ENCODE results near the gene PHF2. TPM values are rescaled to one million over a fixed set of nuclear protein-coding genes. Genes with fewer than 3 reads are reported as not detected.

Gene PHF2
- total RNA-seq, 1 experiment from 2014 or later: 17.4 TPM

- H3K14ac ChIP-seq (ENCODE audit: insufficient read depth, low read length): no peak overlapping the region
- no peaks in the 10 kb centered on the region for H3K79me2 ChIP-seq (ENCODE audit: insufficient read depth, low read length)
- H2BK20ac ChIP-seq (ENCODE audit: low read depth, low read length, poor library complexity, severe bottlenecking): no peak overlapping the region
- no peak overlapping the region for H3K4ac ChIP-seq (ENCODE audit: low read depth, low read length)
- TF ChIP-seq, protein P1, sequence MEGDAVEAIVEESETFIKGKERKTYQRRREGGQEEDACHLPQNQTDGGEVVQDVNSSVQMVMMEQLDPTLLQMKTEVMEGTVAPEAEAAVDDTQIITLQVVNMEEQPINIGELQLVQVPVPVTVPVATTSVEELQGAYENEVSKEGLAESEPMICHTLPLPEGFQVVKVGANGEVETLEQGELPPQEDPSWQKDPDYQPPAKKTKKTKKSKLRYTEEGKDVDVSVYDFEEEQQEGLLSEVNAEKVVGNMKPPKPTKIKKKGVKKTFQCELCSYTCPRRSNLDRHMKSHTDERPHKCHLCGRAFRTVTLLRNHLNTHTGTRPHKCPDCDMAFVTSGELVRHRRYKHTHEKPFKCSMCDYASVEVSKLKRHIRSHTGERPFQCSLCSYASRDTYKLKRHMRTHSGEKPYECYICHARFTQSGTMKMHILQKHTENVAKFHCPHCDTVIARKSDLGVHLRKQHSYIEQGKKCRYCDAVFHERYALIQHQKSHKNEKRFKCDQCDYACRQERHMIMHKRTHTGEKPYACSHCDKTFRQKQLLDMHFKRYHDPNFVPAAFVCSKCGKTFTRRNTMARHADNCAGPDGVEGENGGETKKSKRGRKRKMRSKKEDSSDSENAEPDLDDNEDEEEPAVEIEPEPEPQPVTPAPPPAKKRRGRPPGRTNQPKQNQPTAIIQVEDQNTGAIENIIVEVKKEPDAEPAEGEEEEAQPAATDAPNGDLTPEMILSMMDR (conservative IDR thresholded peaks at IDR 0.05): peak; percentile 50
- peaks cover 0 to 8% (median 0%) of the 10 kb centered on the region in 3 experiments; a peak in 3 of 7 replicates for H3K36me3 Mint-ChIP-seq (ENCODE audit: insufficient read depth in 1 of 3, low read depth in 3 of 3)
- H3K79me1 ChIP-seq (ENCODE audit: insufficient read depth, low read depth, low read length, poor library complexity, severe bottlenecking): no peaks in the 10 kb centered on the region
- H3K9me3 ChIP-seq (ENCODE audit: control insufficient read depth, low read depth, low read length): peaks cover 7% of the 10 kb centered on the region
- H4K8ac ChIP-seq (replicated peaks; ENCODE audit: insufficient read length, low read depth, low read length): no peak overlapping the region
- no peak overlapping the region for H3K56ac ChIP-seq (ENCODE audit: insufficient read length, low read depth, low read length)
- H3K4me2 ChIP-seq (ENCODE audit: insufficient read depth, insufficient read length, low read length): no peak overlapping the region
- H3K27me3 Mint-ChIP-seq (ENCODE audit: low read depth): no peaks in the 10 kb centered on the region; the same call in 1 of the 2 replicates
- peaks cover 6 to 12% of the 10 kb centered on the region in 2 experiments; a peak in 3 of 4 replicates for H3K4me1 Mint-ChIP-seq
- H3K23ac ChIP-seq (ENCODE audit: insufficient read length, low read depth, low read length): no peak overlapping the region
- no peaks in the 10 kb centered on the region for H4K20me1 ChIP-seq (ENCODE audit: control insufficient read depth, insufficient read depth, insufficient read length)
- no peak overlapping the region for H3K4me3 Mint-ChIP-seq
- H3K23me2 ChIP-seq (ENCODE audit: insufficient read length, low read depth, low read length, poor library complexity, severe bottlenecking): no peaks in the 10 kb centered on the region
- H4K5ac ChIP-seq (ENCODE audit: insufficient read length, low read depth, low read length): no peak overlapping the region
- H2BK15ac ChIP-seq (ENCODE audit: low read depth, low read length): no peak overlapping the region
- H3K9ac ChIP-seq (ENCODE audit: extremely low read depth, insufficient read length, low read length): no peak overlapping the region
- H2BK12ac ChIP-seq (ENCODE audit: insufficient read length, low read depth, low read length): no peak overlapping the region
- no peak overlapping the region for H2AK5ac ChIP-seq (ENCODE audit: insufficient read length, low read length)
- H2AFZ ChIP-seq (ENCODE audit: low read length): no peak overlapping the region
- H3K4me1 ChIP-seq (ENCODE audit: insufficient read depth, low read length): no peaks in the 10 kb centered on the region
- peak; percentile 32 for DNase-seq
- H3T11ph ChIP-seq (ENCODE audit: low read length): no peak overlapping the region
- peak overlapping the region in 1 of 3 experiments; percentile 16; a peak in 2 of 7 replicates for H3K27ac Mint-ChIP-seq
- H3K27ac ChIP-seq (ENCODE audit: insufficient read length, low read depth, low read length): no peak overlapping the region
- H2BK120ac ChIP-seq (ENCODE audit: low read depth, low read length, poor library complexity, severe bottlenecking): no peak overlapping the region
- no peak overlapping the region for H3K18ac ChIP-seq (ENCODE audit: insufficient read length, low read depth, low read length)
- peaks cover 19 to 22% of the 10 kb centered on the region in 2 experiments for H3K9me3 Mint-ChIP-seq
- no peak overlapping the region for H2BK5ac ChIP-seq (ENCODE audit: insufficient read length, low read length)
- no CpG with 5 or more reads among the region's 11 CpGs for WGBS (ENCODE audit: extremely low coverage, insufficient read length, low lambda C conversion rate)
- H3K27me3 ChIP-seq (ENCODE audit: insufficient read depth, low read length): no peaks in the 10 kb centered on the region
- no peak overlapping the region for H4K91ac ChIP-seq (ENCODE audit: insufficient read length, low read depth, low read length)
Observed at GRCh38 chr9:93684806-93685543, 108.6 kb downstream of the PHF2 start.

Data from H9 (cell line).